GM23248 (cell line): Measurements from ENCODE around the gene INSL3.

Experiments used
- EZH2 ChIP-seq: fragments of 200-600 bp; sonication (generic); IDR thresholded peaks from 2 replicates; pipeline ENCODE4 v1.6.1; 2018; ENCODE audit warnings: antibody characterized with exemption, mild to moderate bottlenecking; ENCODE audit not compliant: insufficient read depth, poor library complexity, severe bottlenecking
- EZH2phosphoT487 ChIP-seq: fragments of 200-600 bp; sonication (generic); IDR thresholded peaks from 2 replicates; pipeline ENCODE4 v1.6.1; 2018; ENCODE audit warnings: antibody characterized with exemption, moderate library complexity, mild to moderate bottlenecking, low read depth; ENCODE audit not compliant: insufficient read depth

DNA sequence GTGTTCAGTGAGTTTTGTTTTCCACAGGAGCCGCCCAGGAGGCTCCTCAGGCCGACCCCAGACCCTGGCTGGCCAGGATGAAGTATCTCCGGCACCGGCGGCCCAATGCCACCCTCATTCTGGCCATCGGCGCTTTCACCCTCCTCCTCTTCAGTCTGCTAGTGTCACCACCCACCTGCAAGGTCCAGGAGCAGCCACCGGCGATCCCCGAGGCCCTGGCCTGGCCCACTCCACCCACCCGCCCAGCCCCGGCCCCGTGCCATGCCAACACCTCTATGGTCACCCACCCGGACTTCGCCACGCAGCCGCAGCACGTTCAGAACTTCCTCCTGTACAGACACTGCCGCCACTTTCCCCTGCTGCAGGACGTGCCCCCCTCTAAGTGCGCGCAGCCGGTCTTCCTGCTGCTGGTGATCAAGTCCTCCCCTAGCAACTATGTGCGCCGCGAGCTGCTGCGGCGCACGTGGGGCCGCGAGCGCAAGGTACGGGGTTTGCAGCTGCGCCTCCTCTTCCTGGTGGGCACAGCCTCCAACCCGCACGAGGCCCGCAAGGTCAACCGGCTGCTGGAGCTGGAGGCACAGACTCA is 13.5 kb downstream of the INSL3 start:
- TF ChIP-seq EZH2phosphoT487, result no peak
- TF ChIP-seq EZH2, result no peak
